SU-DHL-6 (cell line): ENCODE data around the gene ITGB6.

Experiments used
- H2AFZ ChIP-seq: fragments of 200-600 bp; sonication (generic); 2 replicates; pipeline ENCODE4 v1.6.1; 2014; ENCODE audit warnings: low read depth, mild to moderate bottlenecking, moderate library complexity, mixed read lengths, antibody characterized with exemption, low read length; ENCODE audit not compliant: severe bottlenecking
- H3F3A ChIP-seq: fragments of 200-600 bp; shearing (Covaris generic); 2 replicates; pipeline ENCODE4 v1.6.0; 2016; ENCODE audit warnings: antibody characterized with exemption, mild to moderate bottlenecking; ENCODE audit not compliant: insufficient read depth
- H3K27ac ChIP-seq: fragments of 200-600 bp; sonication (generic); 2 replicates; pipeline ENCODE4 v1.5.1; 2016; ENCODE audit warnings: low read depth, mild to moderate bottlenecking, low read length, moderate library complexity, mixed read lengths
- H3K27me3 ChIP-seq: fragments of 200-600 bp; sonication (generic), shearing (Covaris generic); 2 replicates; pipeline ENCODE4 v1.6.0; 2014; ENCODE audit warnings: mild to moderate bottlenecking, low read length
- H3K36me3 ChIP-seq: fragments of 200-600 bp; sonication (generic); 2 replicates; pipeline ENCODE4 v1.6.1; 2014; ENCODE audit warnings: mild to moderate bottlenecking, low read length, mixed read lengths
- H3K4me2 ChIP-seq: fragments of 300-600, 200-600 bp; shearing (Covaris generic), sonication (generic); 2 replicates; pipeline ENCODE4 v1.6.0; 2014; ENCODE audit warnings: low read length, low read depth, mild to moderate bottlenecking; ENCODE audit not compliant: poor library complexity, severe bottlenecking
- H3K4me3 ChIP-seq: fragments of 200-600 bp; sonication (generic); 2 replicates; pipeline ENCODE4 v1.5.1; 2014; ENCODE audit warnings: antibody characterized with exemption, low read length, mild to moderate bottlenecking, mixed read lengths; ENCODE audit not compliant: insufficient read depth, poor library complexity, severe bottlenecking
- H3K79me2 ChIP-seq: fragments of 200-600 bp; sonication (generic); 2 replicates; pipeline ENCODE4 v1.6.1; 2014; ENCODE audit warnings: mild to moderate bottlenecking, low read length, moderate library complexity; ENCODE audit not compliant: insufficient read depth
- H3K9ac ChIP-seq: fragments of 200-600 bp; sonication (generic); 2 replicates; pipeline ENCODE4 v1.7.0; 2014; ENCODE audit warnings: mild to moderate bottlenecking, low read length
- H3K9me2 ChIP-seq: fragments of 200-600 bp; sonication (generic); replicated peaks from 2 replicates; pipeline ENCODE4 v1.6.1; 2014; ENCODE audit warnings: low read length; ENCODE audit not compliant: insufficient read depth
- H3K9me3 ChIP-seq: fragments of 200-600 bp; sonication (generic); 2 replicates; pipeline ENCODE4 v1.6.1; 2014; ENCODE audit warnings: low read length, mixed read lengths; ENCODE audit not compliant: insufficient read depth
- H4K20me1 ChIP-seq: fragments of 200-600 bp; sonication (generic); 2 replicates; pipeline ENCODE4 v1.6.1; 2014; ENCODE audit warnings: low read depth, mild to moderate bottlenecking, antibody characterized with exemption, low read length, moderate library complexity, mixed read lengths
- CTCF ChIP-seq: fragments of 200-600 bp; sonication (generic); IDR thresholded peaks from one replicate; pipeline ENCODE4 v1.5.1; 2017; ENCODE audit warnings: antibody characterized with exemption, mild to moderate bottlenecking, low read length, moderate library complexity; ENCODE audit not compliant: insufficient read depth, poor library complexity, severe bottlenecking
- EZH2phosphoT487 ChIP-seq: fragments of 200-600 bp; sonication (generic), shearing (Covaris generic); conservative IDR thresholded peaks from 2 replicates; pipeline ENCODE4 v1.6.1; 2018; ENCODE audit warnings: mild to moderate bottlenecking, antibody characterized with exemption, low read length, moderate library complexity, mixed read lengths

Gene ITGB6

DNA sequence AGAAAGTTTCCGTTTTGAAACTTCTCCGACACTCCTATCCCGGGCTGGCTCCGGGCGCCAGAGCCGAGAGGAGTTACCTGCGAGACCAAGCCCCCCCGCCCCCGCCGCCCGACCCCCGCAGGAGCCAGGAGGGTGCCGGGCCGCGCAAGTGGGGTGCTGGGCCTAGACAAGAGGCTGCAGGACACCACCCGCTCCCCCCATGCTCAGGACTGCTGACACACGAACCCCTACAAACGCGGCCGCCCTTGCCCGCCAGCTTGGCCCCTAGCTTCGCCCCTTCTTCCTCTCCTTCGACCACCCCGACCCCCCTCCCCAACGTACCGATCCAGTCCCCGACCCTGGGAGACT lies 138.2 kb downstream of the ITGB6 start:
- Histone ChIP-seq H3K4me3 (no peak overlapping the region), H4K20me1 (no peaks in the 10 kb centered on the region), H3K36me3 (no peaks in the 10 kb centered on the region), H3K27ac (no peak overlapping the region), H3K79me2 (no peaks in the 10 kb centered on the region), H3K27me3 (no peaks in the 10 kb centered on the region), H2AFZ (no peak overlapping the region), H3K9ac (no peak overlapping the region), H3K9me2 (no peaks in the 10 kb centered on the region), H3K9me3 (no peaks in the 10 kb centered on the region), H3K4me2 (no peak overlapping the region), H3F3A (no peaks in the 10 kb centered on the region)
- TF ChIP-seq CTCF (no peak), EZH2phosphoT487 (no peak)

DNA sequence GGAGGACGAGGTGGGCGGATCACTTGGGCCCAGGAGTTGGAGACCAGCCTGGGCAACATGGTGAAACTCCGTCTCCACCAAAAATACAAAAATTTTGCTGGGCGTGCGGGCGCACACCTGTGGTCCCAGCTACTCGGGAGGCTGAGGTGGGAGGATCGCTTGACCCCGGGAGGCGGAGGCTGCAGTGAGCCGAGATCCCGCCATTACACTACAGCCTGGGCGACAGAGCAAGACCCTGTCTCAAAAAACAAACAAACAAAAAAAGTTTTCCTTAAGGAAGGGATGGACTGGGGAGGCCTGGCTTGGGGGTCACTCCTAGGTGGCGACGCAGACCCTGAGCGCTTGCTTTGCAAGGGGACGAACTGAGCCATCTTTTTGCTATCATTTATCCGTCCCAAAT lies 138.5 kb downstream of the ITGB6 start:
- H3F3A ChIP-seq, result no peaks in the 10 kb centered on the region

GRCh38 chr2:160060297-160060696 lies 139.8 kb downstream of the ITGB6 start:
- no peaks in the 10 kb centered on the region for H3K9me2 ChIP-seq
- H3K4me2 ChIP-seq, result no peak overlapping the region
- H3K27me3 ChIP-seq, result no peaks in the 10 kb centered on the region
- no peaks in the 10 kb centered on the region for H4K20me1 ChIP-seq
- no peaks in the 10 kb centered on the region for H3K79me2 ChIP-seq
- H3K9me3 ChIP-seq, result no peaks in the 10 kb centered on the region
- no peak overlapping the region for H3K4me3 ChIP-seq
- no peak overlapping the region for H2AFZ ChIP-seq
- TF ChIP-seq EZH2phosphoT487, result no peak
- no peak for TF ChIP-seq CTCF
- H3K27ac ChIP-seq, result no peak overlapping the region
- H3K9ac ChIP-seq, result no peak overlapping the region
- no peaks in the 10 kb centered on the region for H3K36me3 ChIP-seq
- no peaks in the 10 kb centered on the region for H3F3A ChIP-seq

More for the DNA sequence above, 138.5 kb downstream of the ITGB6 start:
- no peaks in the 10 kb centered on the region for H4K20me1 ChIP-seq
- no peaks in the 10 kb centered on the region for H3K79me2 ChIP-seq
- TF ChIP-seq EZH2phosphoT487, result no peak
- no peak for TF ChIP-seq CTCF
- H3K9me3 ChIP-seq, result no peaks in the 10 kb centered on the region
- H3K9me2 ChIP-seq, result no peaks in the 10 kb centered on the region
- no peak overlapping the region for H2AFZ ChIP-seq
- H3K4me2 ChIP-seq, result no peak overlapping the region
- H3K27me3 ChIP-seq, result no peaks in the 10 kb centered on the region
- H3K27ac ChIP-seq, result no peak overlapping the region
- H3K9ac ChIP-seq, result no peak overlapping the region
- no peaks in the 10 kb centered on the region for H3K36me3 ChIP-seq
- H3K4me3 ChIP-seq, result no peak overlapping the region

DNA sequence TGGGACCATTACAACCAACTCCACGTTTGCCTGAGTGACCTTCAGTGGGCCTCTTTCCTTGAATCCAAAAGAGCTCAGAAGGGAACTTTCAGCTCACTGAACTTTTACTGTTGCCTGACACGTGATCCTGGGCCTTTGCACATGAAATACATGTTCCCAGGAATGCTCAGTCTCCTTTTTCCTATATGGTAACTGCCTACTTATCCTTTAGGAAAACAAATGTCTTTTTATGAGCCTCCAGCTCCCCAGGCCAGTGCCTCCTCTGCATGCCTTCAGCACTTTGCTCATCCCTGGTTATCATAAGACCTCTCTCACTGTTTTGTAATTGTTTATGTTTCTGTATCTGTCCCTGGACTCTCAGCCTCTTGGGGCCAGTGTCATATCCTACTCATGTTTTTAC lies 142.7 kb downstream of the ITGB6 start:
- H3K9me2 ChIP-seq, result no peaks in the 10 kb centered on the region
- H3K27me3 ChIP-seq, result no peaks in the 10 kb centered on the region
- H3K79me2 ChIP-seq, result no peaks in the 10 kb centered on the region
- no peak overlapping the region for H3K4me3 ChIP-seq
- H3F3A ChIP-seq, result no peaks in the 10 kb centered on the region
- H2AFZ ChIP-seq, result no peak overlapping the region
- no peak overlapping the region for H3K27ac ChIP-seq
- no peak overlapping the region for H3K9ac ChIP-seq
- H3K4me2 ChIP-seq, result no peak overlapping the region
- H4K20me1 ChIP-seq, result no peaks in the 10 kb centered on the region
- no peaks in the 10 kb centered on the region for H3K36me3 ChIP-seq
- TF ChIP-seq CTCF (no peak), EZH2phosphoT487 (no peak)
- H3K9me3 ChIP-seq, result no peaks in the 10 kb centered on the region
